Psoas muscle (tissue), 8 donors: ENCODE data around the gene NYNRIN. TPM values are rescaled to one million over a fixed set of nuclear protein-coding genes. Genes with fewer than 3 reads are reported as not detected.

Source experiments
- ATAC-seq, 4 donors: fragments of 200-7000 bp; cut with Tn5 transposase; one replicate each; pipeline ENCODE4 v1.9.1; 2020; ENCODE audit warnings: moderate library complexity in 3 of 4, mild to moderate bottlenecking in 2 of 4
- DNase-seq, 2 donors: peaks; one replicate each; pipeline ENCODE4 v3.0.0-alpha.2; 2020
- H3K27ac ChIP-seq: fragments of 200-600 bp; one replicate; pipeline ENCODE4 v1.8.0; 2022
- H3K27me3 ChIP-seq, 3 donors: fragments of 200-600 bp in 1 of 3; one replicate each; pipeline versions ENCODE4 v1.6.1 to v1.8.0; 2013 to 2022; ENCODE audit warnings: low read length in 2 of 3, mild to moderate bottlenecking in 2 of 3, moderate library complexity in 1 of 3; ENCODE audit not compliant: insufficient read depth in 3 of 3
- H3K36me3 ChIP-seq, 2 donors: fragments of 200-600 bp in 1 of 2; one replicate each; pipeline versions ENCODE4 v1.6.1 to v1.8.0; 2013 to 2022; ENCODE audit warnings: low read depth in 1 of 2, mild to moderate bottlenecking in 1 of 2, moderate library complexity in 1 of 2; ENCODE audit not compliant: insufficient read depth in 1 of 2
- H3K4me1 ChIP-seq: fragments of 200-600 bp; one replicate; pipeline ENCODE4 v1.8.0; 2022
- H3K4me3 ChIP-seq: fragments of 200-600 bp; one replicate; pipeline ENCODE4 v1.8.0; 2022; ENCODE audit warnings: mild to moderate bottlenecking
- H3K9me3 ChIP-seq: fragments of 200-600 bp; one replicate; pipeline ENCODE4 v1.8.0; 2022
- CTCF ChIP-seq: fragments of 200-600 bp; IDR thresholded peaks from one replicate; pipeline ENCODE4 v1.8.0; 2022; ENCODE audit warnings: antibody characterized with exemption
- WGBS, 3 donors: extraction: QIAGEN DNeasy Blood & Tissue Kit; methylation state at CpG; one replicate each; pipeline versions ENCODE4 v1.1.6 to v1.1.7; 2013; 5-methylcytosine and 5-hydroxymethylcytosine counted together
- intact Hi-C, 2 donors: fragments of 100-400 bp; cut with DNase I; formaldehyde crosslinking; loops; one replicate each; pipeline versions ENCODE4 v1.11.0 to v1.14.2; 2022
- polyA plus RNA-seq, 3 donors: library from polyadenylated mRNA; stranded (reverse); fragments of 200-250 nt; gene quantifications; one replicate each; pipeline ENCODE4 v1.2.3, GENCODE V29; 2013
- total RNA-seq, 4 donors: library from RNA; stranded (reverse); fragmentation: NEBNext Ultra II Directional in 2 of 4; extraction: Animal tissue kit (Norgen Biotek cat#: 25700) in 2 of 4; gene quantifications; one replicate each; pipeline versions ENCODE4 v1.2.1 to v1.2.4, GENCODE V29; 2021 to 2023
- donor health status: healthy with polysubstance abuse.
- donor health status: DM: no; HTN: no; CAD: no; lungs with moderate emphysema.
- donor health status: Bipolar disorder and iron deficiency.
- donor health status: healthy.
- donor health status: DM: yes; HTN: yes; CAD: no.
- donor health status: DM: no; HTN: no; CAD: no.
- donor health status: DM: no; HTN: no; CAD: no.
- donor health status: DM: yes; HTN: yes; CAD: no.

Gene NYNRIN
- total and polyA plus RNA-seq, 7 donors = 1.1 to 8.0 (median 2.1) TPM

DNA sequence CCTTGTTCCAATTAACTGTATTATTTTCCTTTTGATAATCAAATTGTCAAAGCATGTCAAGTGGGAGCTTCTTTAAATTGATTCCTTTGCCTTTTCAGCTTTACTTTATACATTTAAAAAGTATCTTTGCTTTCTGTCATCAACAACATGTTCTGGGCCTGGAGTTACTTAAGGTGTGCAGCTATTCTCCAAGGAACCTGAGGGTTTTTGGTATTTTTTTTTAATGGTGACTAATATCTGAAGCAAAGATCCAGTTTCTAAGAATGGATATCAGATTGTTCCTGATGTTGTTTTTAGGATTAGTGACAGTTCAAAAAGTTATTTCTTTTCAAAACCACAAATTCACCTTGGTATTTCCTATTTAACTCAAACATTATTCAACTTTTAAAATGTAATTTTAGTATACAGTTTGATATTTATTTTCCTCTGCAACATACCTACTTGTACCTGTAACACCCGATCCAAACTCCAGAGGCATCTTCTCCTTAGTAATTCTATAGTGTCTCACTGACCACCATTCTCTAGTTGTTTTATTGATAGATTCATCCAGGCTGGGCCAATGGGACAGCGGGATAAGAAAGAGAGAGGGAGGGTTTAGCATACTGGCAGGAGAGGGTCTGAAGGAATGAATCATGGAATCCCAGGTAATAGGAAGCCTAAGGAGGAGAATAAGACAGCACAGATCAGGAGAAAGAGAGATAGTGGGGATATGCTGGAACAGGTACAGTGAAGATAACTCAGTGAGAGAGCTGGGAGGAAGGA lies 27.5 kb downstream of the NYNRIN start:
- peaks cover 6% of the 10 kb centered on the region for H3K4me1 ChIP-seq
- no peak overlapping the region for H3K4me3 ChIP-seq
- no peak overlapping the region for H3K27ac ChIP-seq
- 77 to 88% (median 82%) methylated on average over 2 of the region's 2 CpGs for WGBS, 3 donors
- no peak for TF ChIP-seq CTCF
- no peaks in the 10 kb centered on the region for H3K27me3 ChIP-seq
- peaks cover 0 to 3% of the 10 kb centered on the region in 2 donors for H3K36me3 ChIP-seq
- intact Hi-C loops = no loop called here
- ATAC-seq (no peak), DNase-seq (no peak)
- no peaks in the 10 kb centered on the region for H3K9me3 ChIP-seq

GRCh38 chr14:24426912-24427536 lies 28.2 kb downstream of the NYNRIN start:
- no peak overlapping the region for H3K27ac ChIP-seq
- peaks cover 0 to 10% of the 10 kb centered on the region in 2 donors for H3K36me3 ChIP-seq
- H3K4me1 ChIP-seq = peaks cover 13% of the 10 kb centered on the region
- no peak for ATAC-seq
- WGBS, 3 donors = 77 to 82% (median 81%) methylated on average over 8 of the region's 8 CpGs
- H3K9me3 ChIP-seq = no peaks in the 10 kb centered on the region
- TF ChIP-seq CTCF = no peak
- no peak overlapping the region for H3K4me3 ChIP-seq
- DNase-seq = no peak
- intact Hi-C loops = loop anchor here in 1 of 2 donors (1.0 kb wide), 1 partner anchor 18 kb away; no protein-coding TSS in a partner anchor
- no peaks in the 10 kb centered on the region for H3K27me3 ChIP-seq

DNA sequence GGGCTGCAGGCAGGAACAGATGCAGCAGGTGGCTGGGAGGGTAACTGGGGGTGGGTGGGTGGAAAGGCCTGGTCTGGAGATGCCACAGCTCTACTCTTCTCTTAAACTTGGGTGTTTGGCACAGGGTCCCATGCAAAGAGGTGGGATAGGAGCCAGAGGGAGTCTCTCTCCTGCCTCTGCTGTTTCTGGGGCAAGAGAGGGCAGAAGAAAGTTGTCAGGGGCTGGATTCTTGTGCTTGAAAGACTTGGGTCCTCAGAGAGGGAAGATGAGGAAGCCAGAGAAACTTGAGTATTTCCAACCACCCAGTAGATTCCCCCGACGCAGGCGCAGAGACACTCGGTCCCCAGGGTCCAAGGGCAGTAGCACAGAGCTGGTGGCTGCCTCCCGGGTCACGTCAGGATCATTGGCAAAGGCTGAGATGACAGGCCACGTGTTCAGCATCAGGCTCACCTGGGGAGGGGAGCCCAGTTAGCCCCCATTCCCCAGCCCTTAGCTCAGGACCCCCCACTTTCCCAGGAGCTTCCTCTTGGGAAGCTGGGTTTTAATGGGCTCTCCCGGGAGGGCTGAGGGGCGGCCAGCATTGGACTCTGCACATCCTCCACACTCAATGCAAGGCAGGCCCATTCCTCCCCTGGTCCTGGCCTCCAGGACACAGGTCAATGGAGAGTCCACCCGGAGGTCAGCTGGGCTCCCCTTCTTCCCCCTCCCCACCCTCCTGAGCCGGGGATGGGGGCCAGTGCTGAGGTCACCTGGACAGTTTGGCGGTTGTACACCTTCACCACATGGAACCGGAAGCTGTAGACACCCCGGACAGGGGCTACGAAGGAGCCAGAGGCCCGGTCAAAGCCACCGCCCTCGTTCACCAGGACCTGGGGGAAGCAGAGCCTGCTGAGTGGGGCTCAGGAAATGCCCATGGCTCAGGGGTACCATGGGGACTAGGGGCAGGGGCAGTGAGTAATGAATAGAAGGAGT lies 29.0 kb downstream of the NYNRIN start:
- WGBS, 3 donors = 84 to 88% (median 84%) methylated on average over 18 of the region's 18 CpGs
- TF ChIP-seq CTCF = no peak
- peaks cover 17% of the 10 kb centered on the region for H3K4me1 ChIP-seq
- no peak overlapping the region for H3K27ac ChIP-seq
- no peaks in the 10 kb centered on the region for H3K9me3 ChIP-seq
- H3K36me3 ChIP-seq = peaks cover 0 to 18% of the 10 kb centered on the region in 2 donors
- no peaks in the 10 kb centered on the region for H3K27me3 ChIP-seq
- ATAC-seq (no peak), DNase-seq (no peak)
- H3K4me3 ChIP-seq = no peak overlapping the region
- intact Hi-C loops = loop anchor here in 1 of 2 donors (1.0 kb wide), 1 partner anchor 19 kb away; no protein-coding TSS in a partner anchor

DNA sequence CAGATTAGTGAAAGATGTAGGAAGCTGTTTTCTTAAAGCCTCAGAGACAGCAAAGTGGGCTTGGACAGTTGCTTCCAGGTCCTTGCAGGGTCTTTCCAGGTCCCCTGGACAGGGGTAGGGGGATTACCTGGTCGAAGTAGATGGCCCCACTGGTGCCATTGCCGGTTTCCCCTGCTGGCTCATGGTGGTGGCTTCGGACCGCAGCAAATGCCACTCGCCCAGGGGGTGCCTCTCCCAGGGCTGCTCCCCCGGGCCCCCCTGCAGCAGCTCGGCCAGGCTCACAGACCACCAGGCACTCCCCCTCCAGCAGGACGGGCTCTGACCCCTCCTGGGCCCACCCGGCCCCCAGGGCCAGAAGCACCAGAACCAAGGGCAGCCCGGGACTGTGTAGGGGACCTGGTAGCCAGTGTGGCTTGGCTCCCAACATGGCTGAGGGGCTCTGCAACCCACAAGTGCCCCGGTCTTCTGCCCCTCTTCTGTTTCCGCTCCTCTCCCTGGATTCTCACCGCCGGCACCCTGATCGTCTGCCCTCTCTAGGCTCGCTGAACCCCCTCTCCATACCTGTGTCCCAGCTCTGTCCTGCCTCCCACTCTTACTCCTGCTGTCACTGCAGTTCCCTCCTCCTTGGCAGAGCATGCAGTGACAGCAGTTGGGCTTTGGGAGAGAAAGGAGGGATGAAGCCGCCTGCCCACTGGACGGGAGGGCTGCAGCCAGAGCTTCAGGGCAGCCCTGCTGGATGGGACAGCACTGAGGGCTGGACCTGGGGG lies 30.0 kb downstream of the NYNRIN start:
- intact Hi-C loops = no loop called here
- Histone ChIP-seq H3K27me3 (no peaks in the 10 kb centered on the region), H3K4me3 (peak overlapping the region; percentile 84), H3K36me3 (peaks cover 0 to 28% of the 10 kb centered on the region in 2 donors), H3K27ac (peak overlapping the region; percentile 98), H3K4me1 (peaks cover 17% of the 10 kb centered on the region), H3K9me3 (no peaks in the 10 kb centered on the region)
- DNase-seq (no peak), ATAC-seq (no peak)
- TF ChIP-seq CTCF = no peak
- WGBS, 3 donors = 86 to 87% (median 86%) methylated on average over 14 to 18 of the region's 18 CpGs
